Activated CD8-positive, alpha-beta memory T cell treated with anti-CD3 and anti-CD28 coated beads, Interleukin-2, amount 10 ng/mL, durations not matched to agents 7 days and 5 days (primary cell): ENCODE measurements around the gene KIFAP3. TPM values are rescaled to one million over a fixed set of nuclear protein-coding genes. Genes with fewer than 3 reads are reported as not detected.
"Not testable (repeated sequence)": the region's sequence is repeated elsewhere in the genome, so short reads cannot be mapped to it uniquely, and the experiment has no call there.

ENCODE experiments used
- ATAC-seq: fragments of 150-1000 bp; cut with Tn5 transposase; one replicate; pipeline ENCODE4 v1.10.0; 2021; ENCODE audit warnings: moderate library complexity
- CTCF ChIA-PET: fragments of 350-600 bp; sonication (Branson Sonifier 250); formaldehyde crosslinking; loops from one replicate; lab custom pipeline; 2021; ENCODE audit warnings: antibody characterized with exemption; lab: Charles Lee
- DNase-seq: peaks from one replicate; pipeline ENCODE4 v3.0.0-alpha.2; 2020
- H3K27ac Mint-ChIP-seq: one replicate; pipeline ENCODE4 v1.8.0; 2021; ENCODE audit warnings: mild to moderate bottlenecking, mixed read lengths
- H3K27me3 Mint-ChIP-seq: one replicate; pipeline ENCODE4 v1.8.0; 2021; ENCODE audit warnings: mixed read lengths
- H3K36me3 Mint-ChIP-seq: one replicate; pipeline ENCODE4 v1.8.0; 2021; ENCODE audit warnings: mild to moderate bottlenecking, mixed read lengths
- H3K4me1 Mint-ChIP-seq: one replicate; pipeline ENCODE4 v1.8.0; 2021; ENCODE audit warnings: mixed read lengths
- H3K4me3 Mint-ChIP-seq: one replicate; pipeline ENCODE4 v1.8.0; 2021; ENCODE audit warnings: mild to moderate bottlenecking, moderate library complexity, mixed read lengths
- H3K9me3 Mint-ChIP-seq: one replicate; pipeline ENCODE4 v1.8.0; 2022; ENCODE audit warnings: low read depth, mixed read lengths
- total RNA-seq, 2 experiments: library from RNA; stranded (reverse); gene quantifications; one replicate each; pipeline ENCODE4 v1.2.3, GENCODE V29; 2021

The KIFAP3 gene
- total RNA-seq, 2 experiments from 2014 or later, result 25.1 to 30.1 TPM

DNA sequence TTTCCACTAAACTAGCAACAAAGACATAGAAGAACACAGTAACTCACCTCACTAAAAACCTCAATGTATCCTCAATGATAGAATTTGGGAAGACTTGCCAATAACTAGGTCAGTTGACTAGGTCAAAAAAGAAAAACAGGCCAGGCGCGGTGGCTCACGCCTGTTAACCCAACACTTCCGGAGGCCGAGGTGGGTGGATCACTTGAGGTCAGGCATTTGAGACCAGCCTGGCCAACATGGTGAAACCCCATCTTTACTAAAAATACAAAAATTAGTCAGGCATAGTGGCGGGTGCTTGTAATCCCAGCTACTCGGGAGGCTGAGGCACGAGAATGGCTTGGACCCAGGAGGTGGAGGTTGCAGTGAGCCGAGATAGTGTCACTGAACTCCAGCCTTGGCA is 156.3 kb downstream of the KIFAP3 start:
- CTCF ChIA-PET, result interaction anchor here (2.7 kb wide), 1 partner anchor 10 kb away, joined by 11 read pairs; no protein-coding TSS in a partner anchor
- DNase-seq, result not testable (repeated sequence)

DNA sequence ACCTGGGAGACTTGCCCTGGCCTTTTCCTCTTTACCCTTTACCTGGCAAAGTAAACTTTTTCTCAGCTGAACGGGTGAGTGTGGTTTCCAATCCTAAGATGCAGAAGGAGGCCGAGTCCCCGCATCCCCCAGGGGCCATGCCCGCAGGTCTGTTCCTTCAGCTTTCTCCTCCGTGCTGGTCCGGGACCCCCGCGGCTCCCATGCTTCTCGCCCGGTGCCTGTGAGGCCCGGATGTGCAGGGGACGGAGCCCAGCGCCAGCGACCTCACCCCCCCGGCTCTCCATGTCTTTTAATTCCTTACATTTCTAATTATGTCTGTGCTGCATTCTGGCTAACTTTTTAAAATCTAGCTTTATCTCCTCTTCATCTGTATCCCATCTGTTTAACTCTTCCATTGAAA is 159.3 kb downstream of the KIFAP3 start:
- Mint-ChIP-seq H3K4me1 (peaks cover 33% of the 10 kb centered on the region), H3K27ac (no peak overlapping the region), H3K36me3 (peaks cover 3% of the 10 kb centered on the region), H3K4me3 (no peak overlapping the region), H3K27me3 (no peaks in the 10 kb centered on the region), H3K9me3 (no peaks in the 10 kb centered on the region)
- DNase-seq, result no peak
- CTCF ChIA-PET, result interaction anchor here (1.5 kb wide), 1 partner anchor 14 kb away, joined by 6 read pairs; no protein-coding TSS in a partner anchor
- ATAC-seq, result no peak

More for the DNA sequence above, 156.3 kb downstream of the KIFAP3 start:
- ATAC-seq, H3K27me3 Mint-ChIP-seq, H3K4me3 Mint-ChIP-seq, H3K36me3 Mint-ChIP-seq, H3K27ac Mint-ChIP-seq, H3K9me3 Mint-ChIP-seq: not testable (repeated sequence)
- peaks cover 23% of the 10 kb centered on the region for H3K4me1 Mint-ChIP-seq

DNA sequence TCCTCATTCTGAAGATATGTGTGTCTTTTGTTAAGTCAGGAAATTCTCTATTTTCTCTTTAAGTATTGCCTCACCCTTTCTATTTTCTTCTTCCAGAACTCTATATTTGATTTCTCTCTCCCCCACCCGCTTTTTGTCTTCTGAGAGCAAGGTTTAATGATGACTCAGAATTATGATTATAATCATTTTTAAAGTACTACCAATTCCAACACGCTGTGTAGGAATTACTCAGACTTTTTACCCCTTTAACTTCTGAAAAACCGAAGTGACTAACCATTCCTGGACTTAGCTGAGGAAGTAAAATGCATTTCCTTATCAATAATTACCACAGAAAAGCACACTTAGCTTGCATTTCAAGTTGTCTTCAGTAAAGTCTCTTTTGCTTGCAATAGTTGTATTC is 160.0 kb downstream of the KIFAP3 start:
- Mint-ChIP-seq H3K36me3 (peaks cover 3% of the 10 kb centered on the region), H3K4me1 (peaks cover 36% of the 10 kb centered on the region)

DNA sequence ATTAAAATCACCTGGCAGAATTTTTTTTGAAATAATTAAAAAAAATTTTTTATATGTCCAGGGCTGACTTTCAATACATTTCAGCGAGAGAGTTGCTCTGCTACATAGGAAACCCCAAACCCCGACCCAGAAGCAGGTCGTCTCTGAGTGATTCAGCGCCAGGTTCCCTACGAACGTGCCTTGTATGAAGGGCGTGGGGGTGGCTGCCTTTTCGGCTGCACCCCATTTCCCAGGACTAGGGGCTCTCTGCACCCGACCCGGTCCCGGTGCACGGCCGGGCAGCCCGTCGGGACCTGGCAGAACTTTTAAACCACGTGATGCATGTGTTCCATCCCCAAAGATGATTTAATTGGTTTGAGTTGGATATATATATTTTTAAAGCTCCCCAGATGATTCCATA is 165.0 kb downstream of the KIFAP3 start:
- Mint-ChIP-seq H3K27ac (peak overlapping the region; percentile 75), H3K36me3 (peaks cover 5% of the 10 kb centered on the region), H3K4me3 (no peak overlapping the region), H3K27me3 (no peaks in the 10 kb centered on the region), H3K4me1 (peaks cover 38% of the 10 kb centered on the region), H3K9me3 (no peaks in the 10 kb centered on the region)
- CTCF ChIA-PET, result interaction anchor here (1.4 to 2.5 kb wide), 3 partner anchors 10 to 18 kb away, joined by 7 to 13 read pairs (median 9); partner anchors contain the start of gene SCYL3
- ATAC-seq (no peak), DNase-seq (no peak)

More for the DNA sequence above, 160.0 kb downstream of the KIFAP3 start:
- no peak overlapping the region for H3K27ac Mint-ChIP-seq
- DNase-seq (no peak), ATAC-seq (no peak)
- no peaks in the 10 kb centered on the region for H3K9me3 Mint-ChIP-seq
- H3K4me3 Mint-ChIP-seq, result no peak overlapping the region
- no peaks in the 10 kb centered on the region for H3K27me3 Mint-ChIP-seq
- CTCF ChIA-PET, result no interaction called here

DNA sequence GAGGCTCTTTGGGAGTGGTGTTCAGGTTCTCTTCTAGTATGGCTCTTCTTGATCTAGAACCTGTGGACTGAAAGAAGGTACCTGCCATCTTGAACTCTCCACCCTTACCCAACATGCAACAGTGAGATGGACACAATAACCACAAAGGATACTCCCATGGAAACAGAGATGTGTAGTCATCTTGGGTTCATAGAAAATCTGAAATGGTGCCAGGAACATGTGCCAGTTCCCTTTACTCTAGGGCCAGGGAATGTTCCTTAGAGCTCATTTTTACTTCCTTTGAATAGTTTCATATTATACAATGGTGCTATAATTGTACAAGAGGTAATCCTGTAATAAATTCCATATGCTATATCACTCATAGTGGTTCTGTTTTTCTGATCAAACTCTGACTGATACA is 167.6 kb downstream of the KIFAP3 start:
- Mint-ChIP-seq H3K4me1 (peaks cover 45% of the 10 kb centered on the region), H3K9me3 (no peaks in the 10 kb centered on the region), H3K27me3 (peaks cover 4% of the 10 kb centered on the region), H3K4me3 (no peak overlapping the region), H3K36me3 (peaks cover 4% of the 10 kb centered on the region), H3K27ac (no peak overlapping the region)
- ATAC-seq (no peak), DNase-seq (no peak)
- CTCF ChIA-PET, result interaction anchor here (2.5 kb wide), 1 partner anchor 22 kb away, joined by 10 read pairs; no protein-coding TSS in a partner anchor

DNA sequence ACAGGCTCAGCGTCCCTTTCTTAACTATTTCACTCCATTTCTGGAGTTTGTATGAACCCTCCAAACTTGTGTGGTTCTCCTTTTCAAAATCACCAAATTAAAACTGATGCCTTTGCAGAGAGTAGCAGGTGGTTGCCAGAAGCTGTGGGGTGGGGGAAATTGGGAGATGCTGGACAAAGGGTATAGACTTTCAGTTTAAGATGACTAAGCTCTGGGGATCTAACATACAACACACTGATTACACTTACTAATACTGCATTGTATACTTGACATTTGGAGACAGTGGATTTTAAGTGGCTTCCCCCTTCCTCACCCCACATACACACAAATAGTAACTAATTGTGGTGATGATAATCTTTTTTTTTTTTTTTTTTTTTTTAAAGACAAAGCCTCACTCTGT is 169.7 kb downstream of the KIFAP3 start:
- Mint-ChIP-seq H3K36me3 (peaks cover 4% of the 10 kb centered on the region), H3K9me3 (no peaks in the 10 kb centered on the region), H3K27me3 (peaks cover 11% of the 10 kb centered on the region), H3K4me3 (no peak overlapping the region), H3K27ac (no peak overlapping the region), H3K4me1 (peaks cover 35% of the 10 kb centered on the region)
- no peak for ATAC-seq
- CTCF ChIA-PET, result no interaction called here
- DNase-seq, result no peak

DNA sequence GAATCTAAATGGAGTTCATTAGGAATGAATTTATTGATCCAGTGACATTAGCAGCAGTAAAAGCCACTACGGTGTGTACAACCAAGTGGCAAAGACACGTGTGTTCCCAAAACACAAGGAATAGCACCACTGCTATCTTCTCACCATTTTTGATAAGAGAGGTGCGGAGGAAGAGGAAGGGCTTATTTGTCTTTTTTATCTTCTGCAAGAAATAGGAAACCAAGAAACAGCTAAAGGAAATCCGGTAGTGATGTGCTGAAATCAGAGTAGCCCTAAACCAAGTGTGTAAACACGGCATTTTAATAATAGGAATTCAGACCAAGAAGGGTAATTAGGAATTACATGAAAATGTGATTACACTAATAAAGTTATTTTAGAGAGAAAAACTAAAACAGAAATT is 171.7 kb downstream of the KIFAP3 start:
- Mint-ChIP-seq H3K36me3 (peaks cover 4% of the 10 kb centered on the region), H3K4me1 (peaks cover 16% of the 10 kb centered on the region), H3K27me3 (peaks cover 18% of the 10 kb centered on the region), H3K27ac (no peak overlapping the region), H3K4me3 (no peak overlapping the region), H3K9me3 (no peaks in the 10 kb centered on the region)
- ATAC-seq, result no peak
- CTCF ChIA-PET, result no interaction called here
- no peak for DNase-seq

DNA sequence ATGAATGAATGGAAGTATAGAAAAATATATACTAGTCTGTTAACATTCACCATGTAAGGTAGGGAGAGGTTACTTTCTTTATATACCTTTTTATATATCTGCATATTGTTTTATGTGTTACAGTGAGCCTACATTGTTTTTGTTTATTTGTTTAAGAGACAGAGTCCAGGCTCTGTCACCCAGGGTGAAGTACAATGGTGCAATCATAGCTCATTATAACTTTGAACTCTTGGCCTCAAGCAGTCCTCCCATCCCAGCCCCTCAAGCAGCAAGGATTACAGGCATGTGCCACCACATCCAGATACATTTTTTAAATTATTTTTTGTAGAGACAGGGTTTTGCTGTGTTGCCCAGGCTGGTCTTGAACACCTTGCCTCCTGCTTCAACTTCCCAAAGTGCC is 173.4 kb downstream of the KIFAP3 start:
- DNase-seq, result no peak
- ATAC-seq, result no peak
- Mint-ChIP-seq H3K4me1 (peaks cover 15% of the 10 kb centered on the region), H3K27me3 (peaks cover 18% of the 10 kb centered on the region), H3K27ac (no peak overlapping the region), H3K9me3 (no peaks in the 10 kb centered on the region), H3K4me3 (no peak overlapping the region), H3K36me3 (peaks cover 4% of the 10 kb centered on the region)
- CTCF ChIA-PET, result no interaction called here

DNA sequence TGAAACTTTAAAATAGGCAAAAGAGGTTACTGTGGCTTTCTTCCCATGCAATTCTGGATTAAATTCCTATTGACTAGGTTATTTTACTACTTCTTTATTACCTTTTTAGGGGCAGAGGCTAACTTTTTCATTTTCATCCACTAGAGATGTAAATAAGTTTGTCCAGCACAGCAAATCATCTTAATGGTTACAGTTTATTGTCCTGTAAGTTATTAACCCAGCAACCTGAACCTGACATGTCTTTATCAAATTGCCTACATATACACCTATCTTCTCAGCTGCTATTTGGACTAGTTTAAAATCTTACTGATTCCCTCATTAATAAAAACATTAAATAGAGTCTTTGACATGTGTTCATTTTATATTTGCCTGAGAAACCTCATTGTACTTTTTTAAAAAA is 173.9 kb downstream of the KIFAP3 start:
- no peak for ATAC-seq
- peaks cover 18% of the 10 kb centered on the region for H3K27me3 Mint-ChIP-seq
- CTCF ChIA-PET, result no interaction called here

DNA sequence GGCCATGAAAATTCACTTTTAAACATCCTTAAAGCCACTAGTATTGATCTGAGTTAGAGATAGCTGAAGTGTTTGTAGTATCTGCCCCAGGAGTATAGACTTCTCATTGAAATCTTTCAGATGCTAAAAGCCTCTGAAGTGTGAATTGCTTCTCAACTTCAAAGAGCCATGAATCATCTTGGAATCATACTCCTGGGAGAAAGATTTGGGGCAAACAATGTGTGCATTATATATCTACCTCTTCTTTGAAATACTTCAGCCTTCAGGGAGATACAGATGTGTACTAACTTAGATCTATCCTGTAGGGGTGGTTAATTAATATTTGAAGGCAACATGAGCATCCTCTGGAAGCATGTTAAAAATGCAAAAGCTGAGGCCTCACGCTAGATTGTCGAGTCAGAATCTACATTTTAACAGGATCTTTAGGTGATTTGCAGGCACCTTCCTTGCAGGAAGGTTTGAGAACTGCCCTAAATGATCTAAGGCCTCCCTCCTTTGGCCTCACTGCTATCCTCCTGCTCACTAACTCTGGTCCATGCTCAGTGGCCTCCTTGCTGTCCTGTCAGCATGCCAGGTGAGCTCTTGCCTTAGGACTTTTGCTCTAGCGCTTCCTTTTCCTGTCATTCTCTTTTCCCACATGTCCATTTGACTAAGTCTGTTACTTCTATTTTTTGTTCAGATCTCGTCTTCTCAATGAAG is 174.8 kb downstream of the KIFAP3 start:
- Mint-ChIP-seq H3K4me3 (no peak overlapping the region), H3K4me1 (peaks cover 24% of the 10 kb centered on the region), H3K27ac (no peak overlapping the region), H3K27me3 (peaks cover 18% of the 10 kb centered on the region), H3K9me3 (no peaks in the 10 kb centered on the region), H3K36me3 (peaks cover 4% of the 10 kb centered on the region)
- CTCF ChIA-PET, result no interaction called here
- DNase-seq (no peak), ATAC-seq (no peak)

More for the DNA sequence above, 173.9 kb downstream of the KIFAP3 start:
- peaks cover 2% of the 10 kb centered on the region for H3K36me3 Mint-ChIP-seq
- no peak overlapping the region for H3K27ac Mint-ChIP-seq
- H3K9me3 Mint-ChIP-seq, result no peaks in the 10 kb centered on the region
- H3K4me3 Mint-ChIP-seq, result no peak overlapping the region
- peaks cover 19% of the 10 kb centered on the region for H3K4me1 Mint-ChIP-seq
- DNase-seq, result no peak

DNA sequence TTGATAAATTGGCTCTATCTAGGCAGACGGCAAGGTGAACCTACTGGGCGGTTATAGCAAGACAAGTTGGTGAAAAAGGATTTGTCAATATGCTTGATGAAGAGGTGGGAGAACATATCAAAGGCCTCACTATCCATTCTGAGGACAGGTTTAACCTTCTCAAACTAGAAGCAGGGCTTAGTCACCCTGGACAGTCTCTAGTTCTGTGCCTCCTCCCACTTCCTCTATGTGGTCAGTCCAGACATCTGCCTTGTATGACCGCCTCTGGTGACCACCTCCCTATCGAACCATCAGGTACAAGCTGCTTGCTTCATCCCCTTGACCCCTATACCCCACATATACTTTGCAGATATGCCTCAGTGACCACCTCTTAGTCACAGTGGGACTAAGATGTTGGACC is 178.5 kb downstream of the KIFAP3 start:
- peaks cover 34% of the 10 kb centered on the region for H3K4me1 Mint-ChIP-seq
- no peak for DNase-seq
- H3K4me3 Mint-ChIP-seq, result no peak overlapping the region

DNA sequence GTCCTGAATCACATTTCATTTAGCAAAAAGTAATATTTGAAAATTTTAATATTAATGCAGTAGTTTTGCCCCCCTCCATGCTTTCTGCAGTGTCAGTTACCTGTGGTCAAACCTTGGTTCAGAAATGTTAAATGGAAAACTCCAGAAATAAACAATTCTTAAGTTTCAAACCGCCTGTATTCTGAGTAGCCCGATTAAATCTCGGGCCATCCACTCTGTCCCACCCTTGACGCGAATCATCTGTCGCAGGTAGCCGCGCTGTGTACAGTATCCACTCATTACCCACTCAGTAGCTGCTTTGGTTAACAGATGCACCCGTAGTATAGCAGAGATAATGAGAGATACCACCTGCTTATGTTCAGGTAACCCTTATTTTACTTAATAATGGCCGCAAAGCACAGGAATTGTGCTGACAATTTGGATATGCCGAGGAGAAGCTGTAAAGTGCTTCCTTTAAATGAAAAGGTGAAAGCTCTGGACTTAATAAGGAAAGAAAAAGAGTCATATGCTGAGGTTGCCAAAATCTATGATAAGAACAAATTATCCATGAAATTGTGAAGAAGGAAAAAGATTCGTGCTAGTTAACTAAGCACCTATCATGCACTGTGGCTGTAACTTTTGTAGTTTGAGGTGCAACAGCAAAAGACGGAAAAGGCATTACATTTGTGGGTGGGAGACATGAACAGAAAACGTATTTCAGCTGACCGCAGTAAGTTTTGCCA is 179.9 kb downstream of the KIFAP3 start:
- Mint-ChIP-seq H3K36me3 (peaks cover 10% of the 10 kb centered on the region), H3K4me3 (peak overlapping the region; percentile 79), H3K9me3 (no peaks in the 10 kb centered on the region), H3K4me1 (peaks cover 46% of the 10 kb centered on the region), H3K27ac (peak overlapping the region; percentile 99), H3K27me3 (peaks cover 7% of the 10 kb centered on the region)
- ATAC-seq, result no peak
- CTCF ChIA-PET, result interaction anchor here (0.9 to 2.8 kb wide), 3 partner anchors 14 to 175 kb away, joined by 3 to 13 read pairs (median 8); partner anchors contain the start of gene METTL18
- no peak for DNase-seq

More for the DNA sequence above, 178.5 kb downstream of the KIFAP3 start:
- Mint-ChIP-seq H3K27ac (no peak overlapping the region), H3K9me3 (no peaks in the 10 kb centered on the region), H3K27me3 (peaks cover 10% of the 10 kb centered on the region), H3K36me3 (peaks cover 3% of the 10 kb centered on the region)
- CTCF ChIA-PET, result interaction anchor here (1.4 kb wide), 1 partner anchor 40 kb away, joined by 3 read pairs; no protein-coding TSS in a partner anchor
- ATAC-seq, result no peak

DNA sequence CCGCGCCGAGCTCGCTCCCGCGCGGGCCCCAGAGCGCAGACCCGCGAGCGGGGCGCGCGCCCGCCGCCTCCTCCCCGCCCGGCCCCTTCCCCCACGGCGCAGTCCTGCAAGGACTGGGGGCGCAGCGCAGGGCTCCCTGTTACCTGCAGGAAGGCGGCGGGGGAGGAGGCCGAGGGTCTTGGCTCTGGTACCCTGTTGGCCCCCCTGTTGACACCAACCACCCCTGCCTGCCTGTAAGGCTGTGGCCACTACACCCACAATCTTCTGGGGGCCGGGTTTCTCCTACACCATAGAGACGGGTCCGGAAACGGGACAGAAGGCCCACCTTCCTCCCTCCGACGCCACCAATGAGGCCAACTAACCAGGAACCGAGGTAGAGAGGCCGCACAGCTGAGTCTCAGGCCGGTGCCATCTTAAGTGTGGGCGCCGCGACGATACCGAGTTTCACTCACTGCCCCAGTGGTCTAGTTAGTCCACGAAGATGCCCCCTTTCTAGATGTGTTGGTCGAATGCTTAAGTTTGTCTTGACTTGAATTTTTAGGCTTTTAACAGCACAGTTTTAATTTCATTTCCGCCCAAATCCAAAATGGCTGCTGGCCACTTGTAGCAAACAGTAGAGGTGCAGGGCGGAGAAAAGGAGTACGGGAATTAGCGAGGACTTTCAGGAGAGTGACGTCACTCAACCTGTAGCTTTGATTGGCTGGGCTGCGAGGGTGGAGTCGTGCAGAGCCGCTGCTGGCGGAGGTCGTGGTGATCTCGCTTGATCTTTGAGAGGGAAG is 180.7 kb downstream of the KIFAP3 start, which contains the start of gene SCYL3:
TSS of gene SCYL3 (minus strand) at position 252 of the 779 bp plus-strand sequence. CDS start 5,056 bp downstream, outside the sequence.
- H3K36me3 Mint-ChIP-seq, result peaks cover 12% of the 10 kb centered on the region
- peak within 1 kb of the TSS; percentile 99 for H3K27ac Mint-ChIP-seq
- DNase-seq (peak; percentile 95), ATAC-seq (peak; percentile 87)
- CTCF ChIA-PET, result interaction anchor here (0.9 to 2.8 kb wide), 4 partner anchors 15 to 176 kb away, joined by 3 to 13 read pairs (median 6); partner anchors contain the start of gene METTL18
- H3K27me3 Mint-ChIP-seq, result peaks cover 6% of the 10 kb centered on the region
- peak within 1 kb of the TSS; percentile 79 for H3K4me3 Mint-ChIP-seq
- peaks cover 52% of the 10 kb centered on the region for H3K4me1 Mint-ChIP-seq
- H3K9me3 Mint-ChIP-seq, result no peaks in the 10 kb centered on the region
